BJ (cell line): ENCODE measurements around the gene PLEKHF1. TPM values are rescaled to one million over a fixed set of nuclear protein-coding genes. Genes with fewer than 3 reads are reported as not detected.

Experiments
- CTCF ChIA-PET: fragments of 350-600 bp; formaldehyde crosslinking; extraction: SDS; loops from one replicate; lab custom pipeline; 2021; ENCODE audit warnings: antibody characterized with exemption, inconsistent platforms; lab: Yijun Ruan, JAX
- POLR2A ChIA-PET: fragments of 300-600 bp; sonication (Branson Sonifier 250); formaldehyde crosslinking; extraction: SDS; loops from one replicate; lab custom pipeline; 2021; ENCODE audit warnings: antibody characterized with exemption; lab: Charles Lee
- DNase-seq: peaks from one replicate; pipeline ENCODE4 v3.0.0-alpha.2; 2011; ENCODE audit warnings: low read depth
- H3K27me3 ChIP-seq: 2 replicates; pipeline ENCODE4 v1.6.0; 2011; ENCODE audit warnings: low read length; ENCODE audit not compliant: control insufficient read depth, insufficient read depth
- H3K36me3 ChIP-seq: 2 replicates; pipeline ENCODE4 v1.5.1; 2011; ENCODE audit warnings: low read length; ENCODE audit not compliant: control insufficient read depth, insufficient read depth
- H3K4me3 ChIP-seq: 2 replicates; pipeline ENCODE4 v1.5.1; 2011; ENCODE audit warnings: low read depth, mild to moderate bottlenecking, control low read depth, low read length
- CTCF ChIP-seq: IDR thresholded peaks from 2 replicates; pipeline ENCODE4 v1.5.1; 2011; ENCODE audit warnings: low read depth, mild to moderate bottlenecking, control low read depth, inconsistent platforms, low read length, moderate library complexity; ENCODE audit not compliant: insufficient read depth
- polyA plus RNA-seq: library from polyadenylated mRNA; depleted of rRNA; stranded (reverse); fragments of >200 nt; gene quantifications from 2 replicates; pipeline ENCODE4 v1.2.3, GENCODE V29; 2011

The PLEKHF1 gene
- polyA plus RNA-seq, 1 experiment = 8.7 TPM

- peaks cover under 1% of the 10 kb centered on the region; the same call in 1 of the 2 replicates for H3K36me3 ChIP-seq
- CTCF ChIA-PET = interaction anchor here (0.8 to 1.4 kb wide), 3 partner anchors 13 to 70 kb away, joined by 3 to 7 read pairs (median 6); no protein-coding TSS in a partner anchor
- POLR2A ChIA-PET = no interaction called here
- H3K27me3 ChIP-seq = no peaks in the 10 kb centered on the region
- no peak overlapping the region for H3K4me3 ChIP-seq
- DNase-seq = no peak
- no peak for TF ChIP-seq CTCF
These were observed 16.4 kb downstream of the PLEKHF1 start for GRCh38 chr19:29681422-29682235.

- Histone ChIP-seq H3K36me3 (no peaks in the 10 kb centered on the region), H3K4me3 (no peak overlapping the region), H3K27me3 (no peaks in the 10 kb centered on the region)
- TF ChIP-seq CTCF = no peak
- DNase-seq = no peak
- ChIA-PET POLR2A (no interaction called here), CTCF (interaction anchor here (0.6 to 1.4 kb wide), 3 partner anchors 12 to 984 kb away, joined by 3 to 7 read pairs (median 6); no protein-coding TSS in a partner anchor)
These were observed 17.1 kb downstream of the PLEKHF1 start for GRCh38 chr19:29682236-29682895.

GRCh38 chr19:29683009-29683408 is 17.7 kb downstream of the PLEKHF1 start:
- CTCF ChIA-PET = interaction anchor here (0.6 kb wide), 1 partner anchor 983 kb away, joined by 3 read pairs; no protein-coding TSS in a partner anchor
- DNase-seq = no peak
- POLR2A ChIA-PET = no interaction called here
- Histone ChIP-seq H3K27me3 (no peaks in the 10 kb centered on the region), H3K36me3 (no peaks in the 10 kb centered on the region), H3K4me3 (no peak overlapping the region)
- TF ChIP-seq CTCF = no peak

- no peak for DNase-seq
- no peak overlapping the region for H3K4me3 ChIP-seq
- no peaks in the 10 kb centered on the region for H3K36me3 ChIP-seq
- POLR2A ChIA-PET = no interaction called here
- CTCF ChIA-PET = interaction anchor here (0.9 to 3.4 kb wide), 4 partner anchors 9 to 31 kb away, joined by 3 to 13 read pairs (median 4); partner anchors contain the start of gene C19orf12
- TF ChIP-seq CTCF = no peak
- H3K27me3 ChIP-seq = no peaks in the 10 kb centered on the region
These were observed 20.1 kb downstream of the PLEKHF1 start for GRCh38 chr19:29685326-29685725.

- TF ChIP-seq CTCF = no peak
- Histone ChIP-seq H3K4me3 (no peak overlapping the region), H3K27me3 (no peaks in the 10 kb centered on the region), H3K36me3 (no peaks in the 10 kb centered on the region)
- ChIA-PET CTCF (interaction anchor here (0.6 to 3.4 kb wide), 6 partner anchors 8 to 767 kb away, joined by 3 to 13 read pairs (median 3); partner anchors contain the start of gene C19orf12), POLR2A (no interaction called here)
- DNase-seq = no peak
These were observed 21.1 kb downstream of the PLEKHF1 start for GRCh38 chr19:29686285-29686805.
